Dedifferentiated amniotic fluid mesenchymal stem cell (primary cell): ENCODE data around the gene TBC1D22A.

Experiments
- DNase-seq: peaks from one replicate; pipeline ENCODE4 v3.0.0-alpha.2; 2016; ENCODE audit errors: extremely low spot score

TBC1D22A gene

DNA sequence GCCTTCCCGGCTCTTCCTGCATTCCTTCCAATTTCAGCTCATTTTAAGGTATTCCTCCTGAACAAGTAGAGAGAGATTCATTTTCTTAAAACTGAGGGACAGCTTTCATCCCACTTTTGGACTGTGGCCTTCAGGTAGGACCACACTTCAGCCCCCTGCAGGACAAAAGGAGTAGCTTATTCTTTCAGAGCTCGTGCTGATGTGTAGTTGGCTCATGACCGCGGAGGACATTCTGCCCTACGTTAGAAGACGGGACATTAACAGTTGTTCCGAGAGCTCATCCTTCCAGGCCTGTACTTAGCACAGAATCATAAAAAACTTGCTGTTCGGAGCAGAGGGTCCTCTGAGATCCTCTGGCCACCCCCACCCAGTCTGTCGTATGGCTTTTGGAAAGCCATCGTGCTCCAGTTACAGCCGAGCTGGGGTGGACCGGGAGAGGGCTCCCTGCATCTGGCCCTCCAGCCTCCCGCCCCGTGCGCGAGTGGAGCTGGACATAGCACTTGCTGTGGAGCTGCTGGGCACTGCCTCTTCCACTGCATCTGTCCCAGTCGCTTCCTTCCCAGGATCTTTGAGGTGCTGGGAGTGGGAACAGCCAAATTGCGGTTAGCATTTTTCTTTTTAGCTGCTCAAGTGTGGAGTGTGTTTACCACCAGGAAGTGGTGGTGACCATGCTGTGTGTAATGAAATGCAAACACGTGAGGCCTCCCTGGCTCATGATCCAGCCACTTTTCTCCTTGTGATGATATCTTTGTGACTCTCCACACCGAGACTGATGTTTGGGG lies 250.3 kb downstream of the TBC1D22A start:
- no peak for DNase-seq

GRCh38 chr22:47013861-47014635 lies 251.6 kb downstream of the TBC1D22A start:
- no peak for DNase-seq

- no peak for DNase-seq
These were observed 252.3 kb downstream of the TBC1D22A start for GRCh38 chr22:47014636-47015345.

GRCh38 chr22:47015589-47016178 lies 253.2 kb downstream of the TBC1D22A start:
- no peak for DNase-seq

DNA sequence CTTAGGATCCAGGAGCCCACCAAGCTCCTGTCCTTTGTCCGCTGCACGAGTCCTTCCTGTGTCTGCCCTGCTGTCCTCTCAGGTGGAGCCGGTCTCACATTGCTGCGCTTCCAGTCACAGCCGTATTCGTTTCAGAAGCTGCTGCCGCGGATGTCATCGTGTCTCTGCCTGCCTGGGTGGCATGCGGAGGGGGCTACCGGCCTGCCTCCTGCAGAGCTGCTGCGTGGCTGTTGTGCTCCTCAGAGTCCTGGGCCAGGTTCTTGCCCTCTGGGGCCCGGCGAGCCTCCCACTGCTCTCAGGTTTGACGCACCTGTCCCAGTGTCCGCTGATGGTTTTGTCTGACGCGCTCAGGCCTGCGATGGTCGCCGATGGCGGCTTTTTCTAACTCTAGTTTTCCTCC lies 254.2 kb downstream of the TBC1D22A start:
- DNase-seq = no peak

- DNase-seq = no peak
These were observed 254.8 kb downstream of the TBC1D22A start for GRCh38 chr22:47017245-47017644.

DNA sequence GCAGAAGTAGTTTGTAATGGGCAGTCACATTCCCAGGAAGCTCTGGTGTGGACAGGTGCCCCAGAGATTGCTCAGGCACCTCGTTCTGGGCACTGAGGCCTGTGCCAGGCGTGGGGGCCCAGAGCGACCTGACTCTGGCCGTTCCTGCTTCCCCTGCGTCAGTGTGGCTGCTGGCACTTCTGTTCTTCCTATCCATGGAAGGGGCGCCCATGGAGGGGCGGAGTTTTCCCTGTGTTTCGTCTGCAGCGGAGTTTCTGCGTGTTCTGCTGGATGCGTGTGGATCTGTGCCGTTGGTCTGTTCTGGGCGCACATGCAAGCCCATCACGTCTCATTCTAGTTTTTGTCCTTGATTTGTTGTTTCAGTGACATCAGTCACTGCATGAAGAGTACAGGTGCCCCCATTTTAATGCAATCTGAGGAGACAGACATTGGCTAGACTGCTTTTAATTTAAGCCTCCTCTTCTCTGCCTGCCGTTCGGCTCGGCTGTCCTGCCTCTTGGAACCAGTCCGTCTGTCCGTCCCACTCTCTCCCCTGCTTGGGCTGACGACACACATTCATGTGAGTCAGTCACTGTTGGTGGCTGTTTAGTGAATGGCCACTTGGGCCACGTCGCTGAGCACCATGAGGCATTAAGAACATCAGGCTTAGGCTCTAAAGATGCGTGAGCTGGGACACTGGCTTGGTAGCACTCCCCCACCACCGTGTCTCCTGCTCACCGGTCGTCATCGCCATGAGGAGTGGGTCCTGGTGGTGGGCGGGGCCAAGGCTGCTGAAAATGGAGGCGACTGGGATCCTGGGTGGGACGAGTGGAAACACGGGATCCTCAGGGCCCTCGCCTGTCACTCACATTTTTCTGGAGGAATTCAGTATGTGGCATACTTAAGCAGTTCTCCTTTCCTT lies 255.8 kb downstream of the TBC1D22A start:
- no peak for DNase-seq

DNA sequence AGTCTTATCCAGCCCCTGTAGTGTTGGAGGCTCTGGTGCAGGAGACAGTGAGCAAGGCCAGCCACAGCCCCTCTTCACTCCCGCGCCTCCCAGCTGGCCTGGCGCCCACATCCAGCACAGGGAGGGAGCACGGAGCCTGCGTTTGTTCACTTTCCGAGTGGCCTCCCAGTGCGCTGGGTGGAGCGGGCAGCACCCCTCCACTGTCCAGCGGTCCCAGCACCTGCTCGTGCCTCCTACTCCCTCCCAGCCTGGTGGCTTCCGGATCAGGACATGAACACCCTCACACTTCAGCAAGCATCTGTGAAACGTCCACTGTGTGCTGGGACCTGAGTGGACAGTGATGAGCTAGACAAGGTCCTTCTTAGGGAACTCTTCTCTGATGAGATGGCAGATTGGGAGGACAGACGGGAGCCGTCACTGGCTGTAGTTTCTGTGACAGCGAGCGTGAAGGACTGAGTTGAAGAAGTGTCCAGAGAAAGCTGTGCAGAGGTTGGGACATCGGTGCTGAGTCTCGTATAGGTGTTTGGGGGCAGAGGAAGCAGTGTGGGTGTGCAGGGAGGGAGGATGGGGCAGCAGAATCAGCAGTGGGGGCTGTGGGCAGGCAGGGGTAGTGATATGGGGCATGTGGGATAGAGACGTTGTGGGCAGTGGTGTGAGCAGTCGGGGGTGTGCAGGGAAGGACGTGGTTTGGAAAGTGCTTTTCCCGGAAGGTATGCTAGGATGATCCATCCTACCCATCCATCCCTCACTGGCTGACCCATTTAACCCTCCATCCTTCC lies 256.8 kb downstream of the TBC1D22A start:
- no peak for DNase-seq

DNA sequence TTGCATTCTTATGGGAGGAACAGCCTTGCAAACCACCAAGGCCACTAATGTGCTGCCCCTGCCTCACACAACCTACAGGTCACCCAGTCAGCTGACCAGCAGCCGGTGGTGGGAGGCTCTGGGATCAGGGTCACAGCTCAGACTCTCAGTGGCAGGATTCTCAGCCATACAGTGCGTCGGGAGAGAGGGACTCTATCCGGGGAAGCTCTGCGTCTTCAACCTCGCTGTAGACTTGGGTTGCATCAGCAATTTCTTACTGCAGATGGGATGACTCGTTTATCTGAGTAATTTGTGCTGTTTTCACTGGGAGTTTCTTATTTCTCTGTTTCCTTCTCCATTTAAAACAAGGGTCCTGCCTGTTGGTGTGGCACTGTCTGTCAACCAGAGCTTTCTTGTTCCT lies 257.7 kb downstream of the TBC1D22A start:
- no peak for DNase-seq

DNA sequence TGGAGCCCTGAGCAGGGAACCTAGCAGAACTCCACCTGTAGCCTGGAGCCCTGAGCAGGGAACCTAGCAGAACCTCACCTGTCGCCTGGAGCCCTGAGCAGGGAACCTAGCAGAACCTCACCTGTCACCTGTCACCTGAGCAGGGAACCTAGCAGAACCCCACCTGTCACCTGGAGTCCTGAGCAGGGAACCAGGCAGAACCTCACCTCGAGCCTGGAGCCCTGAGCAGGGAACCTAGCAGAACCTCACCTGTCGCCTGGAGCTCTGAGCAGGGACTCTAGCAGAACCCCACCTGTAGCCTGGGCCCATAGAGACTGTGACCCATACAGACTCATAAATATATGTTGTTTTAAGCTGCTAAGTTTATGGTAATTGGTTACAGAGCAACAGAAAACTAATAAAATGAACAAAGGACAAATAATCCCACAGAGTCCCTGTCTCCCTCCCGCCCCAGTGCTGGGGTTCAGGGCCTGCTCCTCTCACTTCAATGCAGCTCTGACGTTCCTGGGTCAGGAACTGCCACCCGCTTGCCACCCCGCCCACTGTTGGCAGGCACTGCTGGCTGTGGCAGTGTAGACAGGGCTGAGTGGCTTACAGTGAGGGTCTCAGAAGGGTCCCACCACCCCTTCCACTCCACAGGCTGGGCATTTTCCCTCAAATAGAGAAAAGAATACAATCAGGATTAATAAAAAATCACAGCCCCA lies 259.1 kb downstream of the TBC1D22A start:
- DNase-seq = no peak

- DNase-seq = no peak
These were observed 259.6 kb downstream of the TBC1D22A start for GRCh38 chr22:47022075-47022473.

DNA sequence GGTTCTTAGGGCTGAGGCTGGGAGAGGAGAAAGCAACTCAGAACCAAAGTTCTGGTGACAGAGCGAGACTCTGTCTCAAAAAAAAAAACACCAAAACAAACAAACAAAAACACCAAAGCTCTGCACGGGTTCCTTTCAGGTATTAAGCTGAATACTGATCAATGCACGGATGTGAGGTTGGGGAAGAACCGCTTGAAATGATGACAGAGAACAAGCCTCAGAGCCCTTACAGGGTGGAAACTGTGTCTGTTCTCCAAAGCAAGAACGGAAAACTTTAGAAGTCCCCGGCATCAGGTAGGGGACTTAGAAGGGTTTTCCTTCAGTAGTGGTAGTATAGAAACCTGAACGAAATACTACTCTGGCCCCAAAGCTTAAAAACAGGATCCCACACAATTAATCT lies 260.0 kb downstream of the TBC1D22A start:
- no peak for DNase-seq

DNA sequence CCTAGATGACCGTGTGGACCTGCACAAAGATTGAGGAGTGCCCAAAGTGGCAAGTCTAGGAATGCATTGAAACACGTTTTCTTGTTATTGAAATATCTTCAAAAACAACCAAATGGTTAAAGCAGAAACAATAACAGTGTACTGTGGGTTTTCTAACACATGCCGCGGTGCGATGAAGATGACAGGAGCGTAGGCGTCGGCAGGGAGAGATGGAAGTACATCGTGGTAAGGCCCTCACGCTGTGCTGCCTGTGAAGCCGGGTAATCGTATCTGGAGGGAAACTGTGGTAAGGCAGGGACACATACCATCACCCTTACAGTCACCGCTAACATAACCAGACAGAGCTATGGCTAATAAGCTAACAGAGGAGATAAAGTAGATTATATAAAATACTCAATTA lies 261.4 kb downstream of the TBC1D22A start:
- no peak for DNase-seq

DNA sequence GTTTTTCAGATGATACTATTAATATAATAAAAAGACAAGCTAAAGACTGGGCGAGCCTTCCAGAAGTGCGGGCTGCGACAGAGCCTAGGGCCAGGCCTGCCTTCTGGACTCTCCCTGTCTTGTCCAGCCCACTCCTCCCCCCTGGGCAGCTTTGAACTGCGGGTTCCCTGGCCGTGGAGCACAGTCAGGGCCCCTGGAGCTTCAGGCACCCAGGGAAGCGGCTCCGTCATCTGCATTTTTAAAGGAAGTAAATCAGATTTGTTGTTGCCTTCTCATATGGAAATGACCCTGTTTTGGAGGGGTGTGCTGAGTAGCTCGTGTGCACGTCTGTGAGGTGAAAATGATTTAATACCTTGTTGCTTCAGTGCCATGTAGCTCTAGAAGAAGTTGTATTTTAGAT lies 265.3 kb downstream of the TBC1D22A start:
- no peak for DNase-seq

- DNase-seq = no peak
These were observed 267.0 kb downstream of the TBC1D22A start for GRCh38 chr22:47029244-47030074.

- no peak for DNase-seq
These were observed 267.8 kb downstream of the TBC1D22A start for GRCh38 chr22:47030143-47030661.

DNA sequence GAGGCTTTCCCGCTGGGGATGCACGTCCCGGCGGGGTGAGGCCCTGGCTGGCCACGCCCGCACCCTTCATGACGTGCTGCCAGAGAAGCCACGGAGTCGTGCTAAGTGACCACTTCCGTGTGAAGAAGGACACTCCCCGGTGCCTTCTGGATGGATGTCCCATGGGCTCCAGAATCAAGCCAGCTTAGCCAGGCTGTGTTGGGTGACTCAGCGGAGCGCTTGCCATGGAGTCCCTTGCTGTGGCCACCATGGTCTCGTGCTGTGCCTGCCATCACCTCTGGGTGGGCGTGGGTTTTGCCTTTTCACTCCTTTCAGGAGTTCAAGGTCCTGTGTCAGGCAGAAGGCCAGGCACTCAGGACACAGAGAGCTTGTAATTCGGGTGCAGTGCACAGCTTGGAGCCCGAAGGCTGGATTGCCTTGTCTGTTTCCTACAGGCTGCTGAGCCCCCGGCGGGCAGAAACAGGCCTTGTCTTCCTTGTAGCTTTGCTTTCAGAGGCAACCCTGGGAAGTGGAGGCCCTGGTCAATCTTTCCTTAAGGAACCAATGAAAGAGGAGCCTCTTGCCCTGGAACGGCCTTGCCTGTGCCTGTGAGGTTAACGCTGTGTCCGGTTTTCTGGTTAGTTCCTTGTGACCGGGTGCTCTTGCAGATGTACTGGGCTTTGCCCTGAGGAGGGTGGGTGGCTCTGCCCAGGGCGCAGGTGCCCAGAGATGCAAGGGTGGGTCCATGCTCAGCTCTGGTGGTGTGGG lies 268.6 kb downstream of the TBC1D22A start:
- DNase-seq = no peak

DNA sequence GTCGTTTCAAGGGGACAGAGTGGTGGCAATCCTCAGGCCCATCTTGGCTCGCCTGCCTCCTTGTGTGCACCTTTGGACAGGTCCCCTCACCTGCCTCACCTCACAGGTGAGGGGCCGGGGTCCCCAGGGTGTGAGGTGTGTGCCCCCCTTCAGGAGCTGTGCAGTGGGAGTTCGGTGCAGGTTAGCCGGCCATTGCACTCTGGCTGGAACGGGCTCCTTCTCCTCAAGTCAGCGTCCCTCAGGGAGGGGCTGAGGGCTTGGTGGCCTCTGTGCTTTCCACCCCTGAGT lies 269.1 kb downstream of the TBC1D22A start:
- no peak for DNase-seq
